PC-9 (cell line): ENCODE measurements around the gene NSG2. TPM values are rescaled to one million over a fixed set of nuclear protein-coding genes. Genes with fewer than 3 reads are reported as not detected.

Source experiments
- Bru-seq: library from RNA; stranded (reverse); fragments of 400-500 nt; gene quantifications from one replicate; lab custom pipeline; 2021; lab: Mats Ljungman, UMichigan
- BruChase-seq, 2 experiments: library from RNA; stranded (reverse); fragments of 400-500 nt; gene quantifications; one replicate each; lab custom pipeline; 2021; lab: Mats Ljungman, UMichigan
- BruUV-seq: library from RNA; stranded (reverse); fragments of 400-500 nt; replicated peaks from 2 replicates; lab custom pipeline; 2021; lab: Mats Ljungman, UMichigan
- CTCF ChIA-PET: fragments of 300-600 bp; sonication (Branson Sonifier 250); formaldehyde crosslinking; loops from one replicate; lab custom pipeline; 2022; ENCODE audit warnings: antibody characterized with exemption; lab: Charles Lee
- POLR2A ChIA-PET: fragments of 300-600 bp; sonication (Branson Sonifier 250); formaldehyde crosslinking; loops from one replicate; lab custom pipeline; 2022; ENCODE audit warnings: antibody characterized with exemption; ENCODE audit not compliant: unreplicated experiment; lab: Charles Lee
- DNase-seq, 2 experiments: peaks; one replicate each; pipeline versions ENCODE4 v3.0.0 to v3.0.0-alpha.2; 2015 to 2022; ENCODE audit warnings: mixed read lengths in 1 of 2
- H2AFZ ChIP-seq: fragments of 200-600 bp; sonication (generic); 2 replicates; pipeline ENCODE4 v1.8.1; 2017; ENCODE audit warnings: antibody characterized with exemption
- H3F3A ChIP-seq: fragments of 200-600 bp; sonication (generic); 2 replicates; pipeline ENCODE4 v1.8.1; 2017; ENCODE audit warnings: antibody characterized with exemption, mild to moderate bottlenecking, low read depth; ENCODE audit not compliant: insufficient read depth
- H3K27ac ChIP-seq: fragments of 200-600 bp; sonication (generic); 2 replicates; pipeline ENCODE4 v1.6.1; 2016; ENCODE audit warnings: mixed run types
- H3K27me3 ChIP-seq: fragments of 200-600 bp; sonication (generic); 2 replicates; pipeline ENCODE4 v1.6.1; 2016; ENCODE audit warnings: low read depth, mixed run types; ENCODE audit not compliant: insufficient read depth
- H3K36me3 ChIP-seq: fragments of 200-600 bp; sonication (generic); 2 replicates; pipeline ENCODE4 v1.6.1; 2016; ENCODE audit warnings: low read depth, mixed run types
- H3K4me1 ChIP-seq: fragments of 200-600 bp; sonication (generic); replicated peaks from 2 replicates; pipeline ENCODE4 v1.6.1; 2016; ENCODE audit warnings: mixed run types; ENCODE audit not compliant: insufficient read depth
- H3K4me2 ChIP-seq: fragments of 200-600 bp; sonication (generic); 2 replicates; pipeline ENCODE4 v1.6.1; 2017; ENCODE audit warnings: mixed run types
- H3K4me3 ChIP-seq: fragments of 200-600 bp; sonication (generic); 2 replicates; pipeline ENCODE4 v1.6.1; 2016; ENCODE audit warnings: mixed run types
- H3K79me2 ChIP-seq: fragments of 200-600 bp; sonication (generic); 2 replicates; pipeline ENCODE4 v1.6.1; 2017; ENCODE audit warnings: low read depth, mixed run types
- H3K9me2 ChIP-seq: fragments of 200-600 bp; sonication (generic); 2 replicates; pipeline ENCODE4 v1.8.1; 2017; ENCODE audit warnings: mild to moderate bottlenecking; ENCODE audit not compliant: insufficient read depth
- H3K9me3 ChIP-seq: fragments of 200-600 bp; sonication (generic); 2 replicates; pipeline ENCODE4 v1.8.1; 2016; ENCODE audit warnings: low read depth; ENCODE audit not compliant: insufficient read depth
- H4K20me1 ChIP-seq: fragments of 200-600 bp; sonication (generic); 2 replicates; pipeline ENCODE4 v1.8.1; 2017; ENCODE audit not compliant: insufficient read depth
- EZH2 ChIP-seq: fragments of 200-600 bp; sonication (generic); IDR thresholded peaks from 2 replicates; pipeline ENCODE4 v1.8.0; 2017; ENCODE audit warnings: antibody characterized with exemption, low read depth
- intact Hi-C: fragments of 100-400 bp; cut with micrococcal nuclease; formaldehyde crosslinking; loops from one replicate; pipeline ENCODE4 v1.10.0; 2022; ENCODE audit not compliant: unreplicated experiment
- long read RNA-seq: library from polyadenylated mRNA; stranded (forward); transcript quantifications from one replicate; pipeline ENCODE4 v2.0.0, GENCODE V29; 2022
- total RNA-seq: library from RNA; stranded (reverse); gene quantifications from 2 replicates; pipeline ENCODE4 v1.2.3, GENCODE V29; 2021
- TF ChIP-seq, protein P1 (sequence below): fragments of 200-600 bp; sonication (generic); conservative IDR thresholded peaks from 2 replicates; pipeline ENCODE4 v1.6.1; 2017; ENCODE audit warnings: mixed run types, antibody characterized with exemption, mild to moderate bottlenecking, moderate library complexity

Gene NSG2
- total RNA-seq, result not detected in 2 replicates
- Bru-seq, nascent RNA, result not detected
- BruChase-seq, experiment 1, labeled RNA remaining after a 2-hour chase, result percentile 2 among the genes with signal in this experiment
- percentile 2 among the genes with signal in this experiment for BruChase-seq, experiment 2, labeled RNA remaining after a 6-hour chase
- long read RNA-seq, result 0 reads

DNA sequence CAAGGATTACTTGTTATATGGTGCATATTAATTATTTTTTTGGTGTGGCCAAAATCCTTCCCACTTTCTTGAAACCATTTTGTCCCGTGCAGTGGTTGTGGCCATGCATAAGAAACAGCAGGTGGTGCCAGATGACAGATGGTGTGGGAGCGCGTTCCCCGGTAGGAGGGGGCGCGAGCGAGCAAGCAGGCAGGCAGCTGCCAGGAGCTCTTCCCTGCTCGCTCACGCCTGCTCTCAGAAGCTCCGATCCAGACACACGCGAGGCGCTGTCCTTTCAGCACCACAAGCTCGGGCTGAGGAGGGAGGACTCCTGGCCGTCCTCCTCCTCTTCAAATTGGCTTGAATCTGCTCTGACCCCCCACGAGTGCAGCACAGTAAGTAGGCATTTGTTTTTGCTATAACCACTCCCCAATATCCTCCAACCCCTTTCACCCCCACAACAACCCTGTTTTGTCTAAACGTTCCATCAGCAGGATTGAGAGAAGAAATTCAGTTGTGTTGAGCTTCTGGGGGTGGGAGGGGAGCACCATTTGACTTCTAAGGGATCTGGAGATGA is at the start of gene NSG2:
NSG2 (plus strand) TSS at position 237 of the 556 bp plus-strand sequence. CDS start 1,050 bp downstream, outside the sequence.
- no TSS peak for BruUV-seq
- intact Hi-C loops, result loop anchor here (1.0 kb wide), 1 partner anchor 267 kb away; no protein-coding TSS in a partner anchor
- H3K27me3 ChIP-seq, result peaks cover 17% of the 10 kb centered on the region
- ChIA-PET CTCF (interaction anchor here (0.6 kb wide), 1 partner anchor 297 kb away, joined by 4 read pairs; no protein-coding TSS in a partner anchor), POLR2A (no interaction called here)
- H3K4me3 ChIP-seq, result no peak within 1 kb of the TSS
- H3K36me3 ChIP-seq, result no peaks in the 10 kb centered on the region
- H4K20me1 ChIP-seq, result no peaks in the 10 kb centered on the region; the same call in 1 of the 2 replicates
- peak; percentile 60 to 73 for DNase-seq
- no peaks in the 10 kb centered on the region for H3K79me2 ChIP-seq
- H2AFZ ChIP-seq, result no peak within 1 kb of the TSS
- no peaks in the 10 kb centered on the region for H3K9me3 ChIP-seq
- no peaks in the 10 kb centered on the region for H3K9me2 ChIP-seq
- no peaks in the 10 kb centered on the region for H3K4me1 ChIP-seq
- no peak within 1 kb of the TSS for H3K27ac ChIP-seq
- no peaks in the 10 kb centered on the region for H3F3A ChIP-seq
- no peak within 1 kb of the TSS for H3K4me2 ChIP-seq
- TF ChIP-seq, protein P1, sequence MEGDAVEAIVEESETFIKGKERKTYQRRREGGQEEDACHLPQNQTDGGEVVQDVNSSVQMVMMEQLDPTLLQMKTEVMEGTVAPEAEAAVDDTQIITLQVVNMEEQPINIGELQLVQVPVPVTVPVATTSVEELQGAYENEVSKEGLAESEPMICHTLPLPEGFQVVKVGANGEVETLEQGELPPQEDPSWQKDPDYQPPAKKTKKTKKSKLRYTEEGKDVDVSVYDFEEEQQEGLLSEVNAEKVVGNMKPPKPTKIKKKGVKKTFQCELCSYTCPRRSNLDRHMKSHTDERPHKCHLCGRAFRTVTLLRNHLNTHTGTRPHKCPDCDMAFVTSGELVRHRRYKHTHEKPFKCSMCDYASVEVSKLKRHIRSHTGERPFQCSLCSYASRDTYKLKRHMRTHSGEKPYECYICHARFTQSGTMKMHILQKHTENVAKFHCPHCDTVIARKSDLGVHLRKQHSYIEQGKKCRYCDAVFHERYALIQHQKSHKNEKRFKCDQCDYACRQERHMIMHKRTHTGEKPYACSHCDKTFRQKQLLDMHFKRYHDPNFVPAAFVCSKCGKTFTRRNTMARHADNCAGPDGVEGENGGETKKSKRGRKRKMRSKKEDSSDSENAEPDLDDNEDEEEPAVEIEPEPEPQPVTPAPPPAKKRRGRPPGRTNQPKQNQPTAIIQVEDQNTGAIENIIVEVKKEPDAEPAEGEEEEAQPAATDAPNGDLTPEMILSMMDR, result peak; percentile 61
- no peak for TF ChIP-seq EZH2

DNA sequence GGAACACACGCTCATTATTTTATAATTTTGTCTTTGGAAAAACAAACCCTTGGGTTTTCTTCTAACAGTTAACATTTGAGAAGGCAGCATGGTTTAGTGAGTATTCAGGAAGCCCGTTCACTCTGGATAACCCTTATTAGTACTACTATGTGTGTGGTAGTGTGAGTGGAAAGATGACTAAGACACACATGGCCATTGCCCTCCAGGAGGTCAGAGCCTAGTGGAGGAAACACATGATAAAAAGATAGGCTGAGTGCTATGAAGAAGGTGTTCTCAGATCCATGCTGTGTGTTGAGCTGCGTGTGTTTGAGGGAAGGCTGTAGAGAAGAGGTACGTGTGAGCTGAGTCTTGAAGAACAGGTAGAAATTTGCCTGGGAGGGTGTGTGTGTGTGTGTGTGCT is 48.2 kb upstream of the NSG2 start:
- Histone ChIP-seq H2AFZ (no peak overlapping the region), H3K9me2 (no peaks in the 10 kb centered on the region), H3F3A (no peaks in the 10 kb centered on the region), H3K4me1 (no peaks in the 10 kb centered on the region), H3K9me3 (no peaks in the 10 kb centered on the region), H3K27me3 (peaks cover 70% of the 10 kb centered on the region), H3K4me3 (no peak overlapping the region), H3K36me3 (no peaks in the 10 kb centered on the region), H3K27ac (no peak overlapping the region), H3K79me2 (no peaks in the 10 kb centered on the region), H4K20me1 (no peaks in the 10 kb centered on the region), H3K4me2 (no peak overlapping the region)
- TF ChIP-seq, protein P1, result no peak
- no peak for TF ChIP-seq EZH2
- CTCF ChIA-PET, result no interaction called here
- intact Hi-C loops, result no loop called here
- no peak for DNase-seq
- BruUV-seq, result no TSS peak
- POLR2A ChIA-PET, result no interaction called here

DNA sequence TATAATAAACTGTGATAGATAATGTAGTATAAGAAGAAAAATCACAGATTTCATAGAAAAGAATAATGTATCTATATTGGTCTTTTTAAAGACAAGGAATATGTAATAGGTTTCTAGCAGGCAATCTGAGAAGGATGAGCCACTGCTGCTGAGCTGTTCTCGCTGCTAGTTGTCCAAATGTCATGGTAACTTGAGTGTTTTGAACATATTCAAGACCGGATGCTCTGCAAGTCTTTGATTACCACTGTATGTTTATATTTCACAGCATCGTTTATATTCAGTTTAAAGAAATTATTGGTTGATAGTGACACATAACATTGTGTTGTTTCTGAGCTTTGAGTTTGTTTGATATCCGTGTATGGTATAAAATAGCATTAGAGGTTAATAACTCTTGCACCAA is 47.0 kb upstream of the NSG2 start:
- intact Hi-C loops, result no loop called here
- Histone ChIP-seq H3K4me1 (no peaks in the 10 kb centered on the region), H3K9me2 (no peaks in the 10 kb centered on the region), H3K79me2 (no peaks in the 10 kb centered on the region), H4K20me1 (no peaks in the 10 kb centered on the region), H3K4me3 (no peak overlapping the region), H3K4me2 (no peak overlapping the region), H3K9me3 (no peaks in the 10 kb centered on the region), H3K27ac (no peak overlapping the region), H2AFZ (no peak overlapping the region), H3K27me3 (peaks cover 65% of the 10 kb centered on the region), H3F3A (no peaks in the 10 kb centered on the region), H3K36me3 (no peaks in the 10 kb centered on the region)
- no peak for TF ChIP-seq EZH2
- TF ChIP-seq, protein P1, result no peak
- POLR2A ChIA-PET, result no interaction called here
- BruUV-seq, result no TSS peak
- CTCF ChIA-PET, result no interaction called here
- no peak for DNase-seq
